ENCODE results near the gene MITF.

GRCh38 chr3:69833591-69833990 is 94.3 kb downstream of the MITF start:
- TF ChIP-seq, protein P1, sequence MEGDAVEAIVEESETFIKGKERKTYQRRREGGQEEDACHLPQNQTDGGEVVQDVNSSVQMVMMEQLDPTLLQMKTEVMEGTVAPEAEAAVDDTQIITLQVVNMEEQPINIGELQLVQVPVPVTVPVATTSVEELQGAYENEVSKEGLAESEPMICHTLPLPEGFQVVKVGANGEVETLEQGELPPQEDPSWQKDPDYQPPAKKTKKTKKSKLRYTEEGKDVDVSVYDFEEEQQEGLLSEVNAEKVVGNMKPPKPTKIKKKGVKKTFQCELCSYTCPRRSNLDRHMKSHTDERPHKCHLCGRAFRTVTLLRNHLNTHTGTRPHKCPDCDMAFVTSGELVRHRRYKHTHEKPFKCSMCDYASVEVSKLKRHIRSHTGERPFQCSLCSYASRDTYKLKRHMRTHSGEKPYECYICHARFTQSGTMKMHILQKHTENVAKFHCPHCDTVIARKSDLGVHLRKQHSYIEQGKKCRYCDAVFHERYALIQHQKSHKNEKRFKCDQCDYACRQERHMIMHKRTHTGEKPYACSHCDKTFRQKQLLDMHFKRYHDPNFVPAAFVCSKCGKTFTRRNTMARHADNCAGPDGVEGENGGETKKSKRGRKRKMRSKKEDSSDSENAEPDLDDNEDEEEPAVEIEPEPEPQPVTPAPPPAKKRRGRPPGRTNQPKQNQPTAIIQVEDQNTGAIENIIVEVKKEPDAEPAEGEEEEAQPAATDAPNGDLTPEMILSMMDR (IDR thresholded peaks at IDR 0.05; ENCODE audit: low read depth, low read length), result no peak
- no peak for TF ChIP-seq EZH2phosphoT487 (IDR thresholded peaks at IDR 0.05; ENCODE audit: low read depth)
